ENCODE measurements around the gene RNPEP.

GRCh38 chr1:201982082-201982622, 296 bp upstream of the RNPEP start:
- no peak for TF ChIP-seq POLR2A (IDR thresholded peaks at IDR 0.05)
- TF ChIP-seq CTCF (IDR thresholded peaks at IDR 0.05) = no peak

Data from heart left ventricle (tissue), 13 donors.